GM12878 (cell line): ENCODE results near the gene ERG. TPM values are rescaled to one million over a fixed set of nuclear protein-coding genes. Genes with fewer than 3 reads are reported as not detected.

ENCODE experiments used
- ATAC-seq: fragments of 200-7000 bp; cut with Tn5 transposase; 3 replicates; pipeline ENCODE4 v1.9.1; 2020; ENCODE audit warnings: mild to moderate bottlenecking, moderate library complexity
- BruUV-seq: library from RNA; stranded (reverse); fragments of 400-500 nt; replicated peaks from 2 replicates; lab custom pipeline; 2021; lab: Mats Ljungman, UMichigan
- CTCF ChIA-PET: fragments of 300-600 bp; sonication (Branson Sonifier 250); formaldehyde crosslinking; extraction: SDS; loops from one replicate; lab custom pipeline; 2021; ENCODE audit warnings: inconsistent platforms; lab: Yijun Ruan, JAX
- POLR2A ChIA-PET: fragments of 350-600 bp; formaldehyde crosslinking; extraction: SDS; loops from one replicate; lab custom pipeline; 2021; ENCODE audit warnings: inconsistent platforms; lab: Charles Lee
- RAD21 ChIA-PET: fragments of 300-600 bp; sonication (Branson Sonifier 250); formaldehyde crosslinking; loops from one replicate; lab custom pipeline; 2023; ENCODE audit warnings: antibody characterized with exemption; ENCODE audit not compliant: unreplicated experiment; lab: Charles Lee
- SMC1A ChIA-PET: fragments of 300-600 bp; sonication (Branson Sonifier 250); formaldehyde crosslinking; loops from one replicate; lab custom pipeline; 2023; ENCODE audit not compliant: unreplicated experiment, uncharacterized antibody; lab: Charles Lee
- DNase-seq: peaks from one replicate; pipeline ENCODE4 v3.0.0-alpha.2; 2011; ENCODE audit warnings: low read depth, low spot score
- FAIRE-seq: peaks from 3 replicates; lab custom pipeline; 2011; peaks lifted over from hg19 to GRCh38; lab: Jason Lieb, UNC
- H2AFZ ChIP-seq: 2 replicates; pipeline ENCODE4 v1.6.0; 2011; ENCODE audit warnings: low read depth, low read length, control low read depth; ENCODE audit not compliant: control insufficient read depth
- H3K27ac ChIP-seq: 2 replicates; pipeline ENCODE4 v1.5.1; 2011; ENCODE audit warnings: control low read depth; ENCODE audit not compliant: control insufficient read depth, insufficient read depth
- H3K27me3 ChIP-seq, 2 experiments: replicated peaks in 1 of 2; 2 replicates each; pipeline versions ENCODE4 v1.6.0 to v1.6.1; 2011; ENCODE audit warnings: low read length in 1 of 2; ENCODE audit not compliant: control insufficient read depth in 2 of 2, insufficient read depth in 2 of 2
- H3K36me3 ChIP-seq, 2 experiments: 2 replicates each; pipeline ENCODE4 v1.5.1; 2011; ENCODE audit warnings: low read length in 1 of 2; ENCODE audit not compliant: control insufficient read depth in 2 of 2, insufficient read depth in 2 of 2
- H3K4me1 ChIP-seq: 2 replicates; pipeline ENCODE4 v1.6.1; 2011; ENCODE audit warnings: mild to moderate bottlenecking, low read length, moderate library complexity, mixed read lengths; ENCODE audit not compliant: control insufficient read depth, insufficient read depth
- H3K4me2 ChIP-seq: 2 replicates; pipeline ENCODE4 v1.6.0; 2011; ENCODE audit warnings: control low read depth; ENCODE audit not compliant: control insufficient read depth, insufficient read depth
- H3K4me3 ChIP-seq: fragments of 200-600 bp; sonication (generic); 2 replicates; pipeline ENCODE4 v1.5.1; 2016
- H3K79me2 ChIP-seq: 2 replicates; pipeline ENCODE4 v1.6.0; 2011; ENCODE audit warnings: low read length; ENCODE audit not compliant: control insufficient read depth, insufficient read depth
- H3K9ac ChIP-seq: 2 replicates; pipeline ENCODE4 v1.8.0; 2011; ENCODE audit warnings: low read length, control low read depth, mixed read lengths; ENCODE audit not compliant: control insufficient read depth, insufficient read depth
- H3K9me3 ChIP-seq: replicated peaks from 3 replicates; pipeline ENCODE4 v1.5.1; 2011; ENCODE audit warnings: mild to moderate bottlenecking, low read length; ENCODE audit not compliant: control insufficient read depth, insufficient read depth
- H4K20me1 ChIP-seq: 2 replicates; pipeline ENCODE4 v1.6.0; 2011; ENCODE audit not compliant: control insufficient read depth, insufficient read depth
- EGR1 ChIP-seq, 2 experiments: IDR thresholded peaks; 1 replicate in 1 of 2; 2 replicates in 1 of 2; pipeline ENCODE4 v1.6.1; 2011 to 2012; ENCODE audit warnings: low read depth in 2 of 2, low read length in 2 of 2, borderline replicate concordance in 1 of 2, mild to moderate bottlenecking in 1 of 2, moderate library complexity in 1 of 2
- EP300 ChIP-seq, 2 experiments: fragments of 150-350 bp in 1 of 2; IDR thresholded peaks; 2 replicates each; pipeline ENCODE4 v1.6.1; 2011 to 2012; ENCODE audit warnings: low read depth in 2 of 2, low read length in 2 of 2, borderline replicate concordance in 1 of 2, improper control_type of control experiment in 1 of 2, inconsistent platforms in 1 of 2; ENCODE audit not compliant: control insufficient read depth in 1 of 2
- FOXM1 ChIP-seq: IDR thresholded peaks from 2 replicates; pipeline ENCODE4 v1.6.1; 2012; ENCODE audit warnings: low read depth, mild to moderate bottlenecking, inconsistent platforms, low read length, moderate library complexity
- IKZF2 ChIP-seq, 2 experiments: fragments of 450-650 bp; IDR thresholded peaks; 2 replicates each; pipeline ENCODE4 v1.6.1; 2017; ENCODE audit warnings: mild to moderate bottlenecking in 2 of 2, moderate library complexity in 2 of 2
- KLF5 ChIP-seq: fragments of 450-650 bp; IDR thresholded peaks from 2 replicates; pipeline ENCODE4 v1.6.1; 2014; ENCODE audit warnings: mild to moderate bottlenecking; ENCODE audit not compliant: partially characterized antibody
- NFYA ChIP-seq: IDR thresholded peaks from 2 replicates; pipeline ENCODE4 v1.6.1; 2011; ENCODE audit warnings: low read depth, mild to moderate bottlenecking, low read length, improper control_type of control experiment, borderline replicate concordance
- POLR2AphosphoS5 ChIP-seq: IDR thresholded peaks from 2 replicates; pipeline ENCODE4 v1.6.1; 2011; ENCODE audit warnings: mild to moderate bottlenecking, low read length, inconsistent platforms
- SRF ChIP-seq, 2 experiments: IDR thresholded peaks; 2 replicates each; pipeline ENCODE4 v1.6.1; 2011; ENCODE audit warnings: low read depth in 2 of 2, low read length in 2 of 2, mild to moderate bottlenecking in 1 of 2, moderate library complexity in 1 of 2
- TCF3 ChIP-seq: IDR thresholded peaks from 2 replicates; pipeline ENCODE4 v1.6.1; 2012; ENCODE audit warnings: low read depth, mild to moderate bottlenecking, low read length, borderline replicate concordance; ENCODE audit not compliant: insufficient read depth
- TCF7 ChIP-seq: IDR thresholded peaks from 2 replicates; pipeline ENCODE4 v1.6.1; 2014; ENCODE audit warnings: antibody characterized with exemption, borderline replicate concordance
- USF1 ChIP-seq: IDR thresholded peaks from 2 replicates; pipeline ENCODE4 v1.6.1; 2011; ENCODE audit warnings: borderline replicate concordance, low read depth, mild to moderate bottlenecking, moderate library complexity, mixed read lengths, low read length; ENCODE audit not compliant: insufficient read depth; ENCODE audit errors: extremely low read length
- ZNF274 ChIP-seq: IDR thresholded peaks from one replicate; pipeline ENCODE4 v1.8.0; 2011; ENCODE audit not compliant: insufficient read length, insufficient read depth
- ZZZ3 ChIP-seq: IDR thresholded peaks from 2 replicates; pipeline ENCODE4 v1.6.1; 2011; ENCODE audit warnings: low read depth; ENCODE audit not compliant: control insufficient read depth, insufficient read length
- WGBS: methylation state at CpG from one replicate; pipeline ENCODE4 v1.1.6; 2016; ENCODE audit warnings: low lambda C conversion rate; ENCODE audit not compliant: insufficient replicate concordance, insufficient coverage; ENCODE audit errors: missing lambda C conversion rate; 5-methylcytosine and 5-hydroxymethylcytosine counted together
- in situ Hi-C: fragments of 300-500 bp; cut with MboI; formaldehyde crosslinking; loops from 9 replicates; pipeline ENCODE4 v1.14.3; 2018; ENCODE audit warnings: mixed read lengths
- intact Hi-C: fragments of 100-400 bp; cut with micrococcal nuclease; formaldehyde crosslinking; loops from one replicate; pipeline ENCODE4 v1.14.2; 2022; ENCODE audit not compliant: unreplicated experiment
- polyA plus RNA-seq, 11 experiments: library from polyadenylated mRNA; depleted of rRNA in 4 of 11; unstranded in 6 of 11; stranded (reverse) in 5 of 11; fragments of >200 nt; fragmentation: Nextera tagmentation in 4 of 11; fragmentation: Illumina TruSeq in 1 of 11; extraction: Ambion mirVana in 4 of 11; extraction: Trizol in 1 of 11; gene quantifications; 1 replicate in 1 of 11; 2 replicates in 10 of 11; pipeline versions ENCODE4 v1.2.1 to v1.2.3, GENCODE V29; 2011 to 2016; ENCODE audit warnings: inconsistent platforms in 2 of 11, missing spikeins in 2 of 11, low read depth in 1 of 11
- total RNA-seq, 4 experiments: library from RNA; depleted of rRNA in 3 of 4; stranded (reverse); fragments of >200 nt in 3 of 4; fragmentation: Illumina TruSeq in 1 of 4; extraction: Trizol in 1 of 4; gene quantifications; 2 replicates each; pipeline versions ENCODE4 v1.2.1 to v1.2.3, GENCODE V29; 2013 to 2021
- TF ChIP-seq, protein P1 (sequence below): fragments of 450-650 bp; conservative IDR thresholded peaks from 2 replicates; pipeline ENCODE4 v1.6.1; 2017; ENCODE audit warnings: mild to moderate bottlenecking, moderate library complexity

The ERG gene
- total and polyA plus RNA-seq, 10 of the 15 experiments (the other 5 are each of a cell fraction or from before 2014, with no cell fraction given) = not detected

DNA sequence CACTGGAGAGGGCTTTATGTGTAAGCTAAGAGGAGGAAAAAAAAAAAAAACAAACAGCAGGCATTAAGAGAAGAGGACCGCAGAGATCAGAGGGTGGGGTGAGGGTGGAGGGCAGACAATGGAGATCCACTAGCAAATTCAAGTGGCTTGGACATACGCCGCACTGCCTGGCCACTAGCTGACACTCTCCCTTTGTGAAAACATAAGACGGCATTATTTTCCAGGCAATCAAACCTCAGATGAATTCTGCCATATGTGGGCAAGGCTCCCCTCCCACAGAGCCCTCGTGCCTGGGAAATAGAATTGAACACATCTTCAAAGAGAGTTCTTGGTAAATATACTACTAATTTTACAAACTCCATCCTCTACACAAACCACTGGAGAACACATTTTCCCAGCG, 53.6 kb downstream of the ERG start:
- H3K79me2 ChIP-seq = no peaks in the 10 kb centered on the region
- H3K4me3 ChIP-seq = no peak overlapping the region
- no peak for DNase-seq
- ChIA-PET POLR2A (no interaction called here), CTCF (interaction anchor here (1.2 kb wide), 1 partner anchor 13 kb away, joined by 4 read pairs; no protein-coding TSS in a partner anchor), RAD21 (no interaction called here), SMC1A (no interaction called here)
- H3K36me3 ChIP-seq = no peaks in the 10 kb centered on the region
- H2AFZ ChIP-seq = no peak overlapping the region
- intact Hi-C loops (no loop called here), in situ Hi-C loops (no loop called here)
- H3K4me2 ChIP-seq = no peak overlapping the region
- no TSS peak for BruUV-seq
- H3K27ac ChIP-seq = no peak overlapping the region
- no peaks in the 10 kb centered on the region for H3K4me1 ChIP-seq
- peaks cover 0 to 2% of the 10 kb centered on the region in 2 experiments; a peak in 2 of 4 replicates for H3K27me3 ChIP-seq
- no peak overlapping the region for H3K9ac ChIP-seq
- no peaks in the 10 kb centered on the region for H4K20me1 ChIP-seq
- TF ChIP-seq EGR1 (IDR thresholded peaks at IDR 0.05; ENCODE audit: borderline replicate concordance in 1 of 2, low read depth in 2 of 2, low read length in 2 of 2) (no peak), POLR2AphosphoS5 (no peak), ZZZ3 (no peak), KLF5 (no peak), FOXM1 (no peak), EP300 (IDR thresholded peaks at IDR 0.05; ENCODE audit: borderline replicate concordance in 1 of 2, control insufficient read depth in 1 of 2, low read depth in 2 of 2, low read length in 2 of 2) (no peak), NFYA (no peak), IKZF2 (IDR thresholded peaks at IDR 0.05) (no peak)
- no peak for ATAC-seq
- 51% methylated on average over 6 of the region's 6 CpGs for WGBS
- FAIRE-seq = no peak
- H3K9me3 ChIP-seq = no peaks in the 10 kb centered on the region

DNA sequence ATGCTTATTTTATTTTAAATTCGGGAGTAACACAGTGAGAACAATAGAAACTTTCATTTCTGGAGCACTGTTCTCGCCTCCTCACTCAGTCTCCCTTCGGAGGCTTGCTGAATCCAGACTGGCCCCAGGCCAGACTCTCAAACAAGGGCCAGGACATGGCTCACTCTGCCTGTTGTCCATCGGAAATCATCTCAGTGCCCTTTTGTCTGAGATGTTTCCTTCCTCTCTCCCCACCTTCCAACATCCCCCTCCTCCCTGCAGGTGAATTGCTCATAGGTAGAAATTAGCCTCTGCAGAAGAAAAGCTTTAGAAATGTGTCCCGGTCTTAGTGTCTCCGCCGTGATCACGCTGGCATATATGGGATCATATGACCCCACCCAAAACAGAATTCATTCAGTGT, 55.2 kb downstream of the ERG start:
- FAIRE-seq (no peak), DNase-seq (no peak), ATAC-seq (no peak)
- H3K4me3 ChIP-seq = no peak overlapping the region
- no peak overlapping the region for H3K27ac ChIP-seq
- H3K9me3 ChIP-seq = no peaks in the 10 kb centered on the region
- H3K9ac ChIP-seq = no peak overlapping the region
- TF ChIP-seq USF1 (no peak), TCF3 (no peak), TCF7 (no peak), ZNF274 (no peak), SRF (IDR thresholded peaks at IDR 0.05; ENCODE audit: low read depth in 2 of 2, low read length in 2 of 2) (no peak), EP300 (IDR thresholded peaks at IDR 0.05; ENCODE audit: borderline replicate concordance in 1 of 2, control insufficient read depth in 1 of 2, low read depth in 2 of 2, low read length in 2 of 2) (no peak)
- TF ChIP-seq, protein P1, sequence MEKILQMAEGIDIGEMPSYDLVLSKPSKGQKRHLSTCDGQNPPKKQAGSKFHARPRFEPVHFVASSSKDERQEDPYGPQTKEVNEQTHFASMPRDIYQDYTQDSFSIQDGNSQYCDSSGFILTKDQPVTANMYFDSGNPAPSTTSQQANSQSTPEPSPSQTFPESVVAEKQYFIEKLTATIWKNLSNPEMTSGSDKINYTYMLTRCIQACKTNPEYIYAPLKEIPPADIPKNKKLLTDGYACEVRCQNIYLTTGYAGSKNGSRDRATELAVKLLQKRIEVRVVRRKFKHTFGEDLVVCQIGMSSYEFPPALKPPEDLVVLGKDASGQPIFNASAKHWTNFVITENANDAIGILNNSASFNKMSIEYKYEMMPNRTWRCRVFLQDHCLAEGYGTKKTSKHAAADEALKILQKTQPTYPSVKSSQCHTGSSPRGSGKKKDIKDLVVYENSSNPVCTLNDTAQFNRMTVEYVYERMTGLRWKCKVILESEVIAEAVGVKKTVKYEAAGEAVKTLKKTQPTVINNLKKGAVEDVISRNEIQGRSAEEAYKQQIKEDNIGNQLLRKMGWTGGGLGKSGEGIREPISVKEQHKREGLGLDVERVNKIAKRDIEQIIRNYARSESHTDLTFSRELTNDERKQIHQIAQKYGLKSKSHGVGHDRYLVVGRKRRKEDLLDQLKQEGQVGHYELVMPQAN = no peak
- WGBS = 49% methylated on average over 8 of the region's 8 CpGs
- intact Hi-C loops = no loop called here
- no peaks in the 10 kb centered on the region for H3K79me2 ChIP-seq
- POLR2A ChIA-PET = no interaction called here
- H4K20me1 ChIP-seq = no peaks in the 10 kb centered on the region
- SMC1A ChIA-PET = no interaction called here
- CTCF ChIA-PET = no interaction called here
- no peaks in the 10 kb centered on the region for H3K36me3 ChIP-seq
- in situ Hi-C loops = no loop called here
- no TSS peak for BruUV-seq
- RAD21 ChIA-PET = no interaction called here
- H2AFZ ChIP-seq = no peak overlapping the region
- H3K4me2 ChIP-seq = no peak overlapping the region
- no peaks in the 10 kb centered on the region for H3K4me1 ChIP-seq
- H3K27me3 ChIP-seq = no peaks in the 10 kb centered on the region
